Measurements from ENCODE around the gene OPA1.

GRCh38 chr3:193648542-193649076 lies 55.6 kb downstream of the OPA1 start:
- TF ChIP-seq CTCF (IDR thresholded peaks at IDR 0.05) (no peak), EP300 (IDR thresholded peaks at IDR 0.05) (no peak), POLR2AphosphoS5 (IDR thresholded peaks at IDR 0.05) (no peak)

Measured in sigmoid colon (tissue), 4 donors.